H9 (cell line): ENCODE results near the gene GPBP1L1. TPM values are rescaled to one million over a fixed set of nuclear protein-coding genes. Genes with fewer than 3 reads are reported as not detected.

Experiments used
- DNase-seq: peaks from one replicate; pipeline ENCODE4 v3.0.0-alpha.2; 2017
- H2AFZ ChIP-seq: one replicate; pipeline ENCODE4 v1.6.1; 2013; ENCODE audit warnings: mild to moderate bottlenecking, low read length, control low read depth, moderate library complexity
- H2AK5ac ChIP-seq: 2 replicates; pipeline ENCODE4 v1.6.1; 2013; ENCODE audit warnings: low read length, control low read depth, mixed read lengths; ENCODE audit not compliant: insufficient read length
- H2BK120ac ChIP-seq: one replicate; pipeline ENCODE4 v1.6.1; 2013; ENCODE audit warnings: low read depth, mild to moderate bottlenecking, low read length, control low read depth, inconsistent platforms; ENCODE audit not compliant: poor library complexity, severe bottlenecking
- H2BK12ac ChIP-seq: 2 replicates; pipeline ENCODE4 v1.6.1; 2013; ENCODE audit warnings: low read length, control low read depth, mixed read lengths, low read depth; ENCODE audit not compliant: insufficient read length
- H2BK15ac ChIP-seq: 2 replicates; pipeline ENCODE4 v1.6.1; 2013; ENCODE audit warnings: low read depth, low read length, control low read depth
- H2BK20ac ChIP-seq: one replicate; pipeline ENCODE4 v1.6.1; 2013; ENCODE audit warnings: low read depth, mild to moderate bottlenecking, low read length, control low read depth, inconsistent platforms; ENCODE audit not compliant: poor library complexity, severe bottlenecking
- H2BK5ac ChIP-seq: 2 replicates; pipeline ENCODE4 v1.6.1; 2013; ENCODE audit warnings: low read length, control low read depth, mixed read lengths; ENCODE audit not compliant: insufficient read length
- H3K14ac ChIP-seq: 2 replicates; pipeline ENCODE4 v1.6.1; 2013; ENCODE audit warnings: low read length, control low read depth; ENCODE audit not compliant: insufficient read depth
- H3K18ac ChIP-seq: 2 replicates; pipeline ENCODE4 v1.6.1; 2013; ENCODE audit warnings: low read depth, mild to moderate bottlenecking, mixed read lengths, low read length, control low read depth; ENCODE audit not compliant: insufficient read length
- H3K23ac ChIP-seq: 2 replicates; pipeline ENCODE4 v1.6.1; 2013; ENCODE audit warnings: low read length, control low read depth, mixed read lengths, low read depth; ENCODE audit not compliant: insufficient read length
- H3K23me2 ChIP-seq: 2 replicates; pipeline ENCODE4 v1.6.1; 2013; ENCODE audit warnings: low read depth, mild to moderate bottlenecking, mixed read lengths, low read length, control low read depth; ENCODE audit not compliant: insufficient read length, poor library complexity, severe bottlenecking
- H3K27ac ChIP-seq: 2 replicates; pipeline ENCODE4 v1.5.1; 2013; ENCODE audit warnings: low read length, control low read depth, mixed read lengths, low read depth; ENCODE audit not compliant: insufficient read length
- H3K27me3 ChIP-seq: 2 replicates; pipeline ENCODE4 v1.6.1; 2013; ENCODE audit warnings: low read length, control low read depth, inconsistent platforms; ENCODE audit not compliant: insufficient read depth
- H3K4ac ChIP-seq: 2 replicates; pipeline ENCODE4 v1.6.1; 2013; ENCODE audit warnings: low read depth, mild to moderate bottlenecking, control low read depth, inconsistent platforms, low read length, moderate library complexity
- H3K4me1 ChIP-seq: 2 replicates; pipeline ENCODE4 v1.6.1; 2013; ENCODE audit warnings: low read length, control low read depth, inconsistent platforms; ENCODE audit not compliant: insufficient read depth
- H3K4me2 ChIP-seq: 2 replicates; pipeline ENCODE4 v1.6.1; 2013; ENCODE audit warnings: low read length, control low read depth, mixed read lengths; ENCODE audit not compliant: insufficient read length, insufficient read depth
- H3K56ac ChIP-seq: 2 replicates; pipeline ENCODE4 v1.6.1; 2013; ENCODE audit warnings: low read depth, mild to moderate bottlenecking, mixed read lengths, low read length, control low read depth; ENCODE audit not compliant: insufficient read length
- H3K79me1 ChIP-seq: 2 replicates; pipeline ENCODE4 v1.6.1; 2013; ENCODE audit warnings: low read depth, mild to moderate bottlenecking, moderate library complexity, low read length, control low read depth, inconsistent platforms; ENCODE audit not compliant: insufficient read depth, poor library complexity, severe bottlenecking
- H3K79me2 ChIP-seq: 2 replicates; pipeline ENCODE4 v1.6.1; 2013; ENCODE audit warnings: low read length, control low read depth, inconsistent platforms; ENCODE audit not compliant: insufficient read depth
- H3K9ac ChIP-seq: 2 replicates; pipeline ENCODE4 v1.6.1; 2013; ENCODE audit warnings: low read length, control low read depth, mixed read lengths; ENCODE audit not compliant: insufficient read length; ENCODE audit errors: extremely low read depth
- H3K9me3 ChIP-seq: one replicate; pipeline ENCODE4 v1.6.1; 2013; ENCODE audit warnings: low read depth, low read length, inconsistent platforms; ENCODE audit not compliant: control insufficient read depth
- H3T11ph ChIP-seq: one replicate; pipeline ENCODE4 v1.6.1; 2013; ENCODE audit warnings: mild to moderate bottlenecking, low read length, control low read depth, inconsistent platforms
- H4K20me1 ChIP-seq: one replicate; pipeline ENCODE4 v1.6.1; 2013; ENCODE audit not compliant: control insufficient read depth, insufficient read length, insufficient read depth
- H4K5ac ChIP-seq: 2 replicates; pipeline ENCODE4 v1.6.1; 2013; ENCODE audit warnings: low read depth, mild to moderate bottlenecking, mixed read lengths, low read length, control low read depth; ENCODE audit not compliant: insufficient read length
- H4K8ac ChIP-seq: replicated peaks from 2 replicates; pipeline ENCODE4 v1.6.1; 2013; ENCODE audit warnings: low read length, control low read depth, mixed read lengths, low read depth; ENCODE audit not compliant: insufficient read length
- H4K91ac ChIP-seq: 2 replicates; pipeline ENCODE4 v1.6.1; 2013; ENCODE audit warnings: low read depth, mild to moderate bottlenecking, moderate library complexity, mixed read lengths, low read length, control low read depth; ENCODE audit not compliant: insufficient read length
- H3K27ac Mint-ChIP-seq, 3 experiments: 2 replicates in 2 of 3; 3 replicates in 1 of 3; pipeline ENCODE4 v1.8.0; 2020 to 2021; ENCODE audit warnings: mixed read lengths in 3 of 3, mild to moderate bottlenecking in 1 of 3, moderate library complexity in 1 of 3
- H3K27me3 Mint-ChIP-seq: 2 replicates; pipeline ENCODE4 v1.8.0; 2021; ENCODE audit warnings: low read depth, mild to moderate bottlenecking, moderate library complexity, mixed read lengths
- H3K36me3 Mint-ChIP-seq, 3 experiments: 2 replicates in 2 of 3; 3 replicates in 1 of 3; pipeline ENCODE4 v1.8.0; 2020 to 2021; ENCODE audit warnings: low read depth in 3 of 3, mixed read lengths in 3 of 3; ENCODE audit not compliant: insufficient read depth in 1 of 3
- H3K4me1 Mint-ChIP-seq, 2 experiments: 2 replicates each; pipeline ENCODE4 v1.8.0; 2020; ENCODE audit warnings: mixed read lengths in 2 of 2
- H3K4me3 Mint-ChIP-seq, 2 experiments: 2 replicates in 1 of 2; 3 replicates in 1 of 2; pipeline ENCODE4 v1.8.0; 2020 to 2021; ENCODE audit warnings: mild to moderate bottlenecking in 2 of 2, mixed read lengths in 2 of 2, moderate library complexity in 1 of 2
- H3K9me3 Mint-ChIP-seq, 2 experiments: 2 replicates in 1 of 2; 3 replicates in 1 of 2; pipeline ENCODE4 v1.8.0; 2020; ENCODE audit warnings: mild to moderate bottlenecking in 2 of 2, mixed read lengths in 2 of 2, moderate library complexity in 1 of 2
- CTCF ChIP-seq: fragments of 200-600 bp; sonication (generic); conservative IDR thresholded peaks from 3 replicates; pipeline ENCODE4 v1.8.0; 2021; ENCODE audit warnings: antibody characterized with exemption, mild to moderate bottlenecking
- WGBS: extraction: QIAGEN DNeasy Blood & Tissue Kit; methylation state at CpG from one replicate; pipeline ENCODE4 v1.1.7; 2013; ENCODE audit warnings: missing lambda C conversion rate, low lambda C conversion rate, mixed read lengths; ENCODE audit not compliant: insufficient read length; ENCODE audit errors: extremely low coverage; 5-methylcytosine and 5-hydroxymethylcytosine counted together
- total RNA-seq: library from RNA; stranded (reverse); gene quantifications from 2 replicates; pipeline ENCODE4 v1.2.1, GENCODE V29; 2021

The GPBP1L1 gene
- total RNA-seq, 1 experiment from 2014 or later: 115 TPM

- no peak within 1 kb of the TSS for H3K14ac ChIP-seq
- H2BK15ac ChIP-seq: no peak within 1 kb of the TSS
- H3K23me2 ChIP-seq: no peaks in the 10 kb centered on the region
- no peaks in the 10 kb centered on the region for H3K79me1 ChIP-seq
- no peak within 1 kb of the TSS for H3K56ac ChIP-seq
- H3K4ac ChIP-seq: no peak within 1 kb of the TSS
- H3K27me3 ChIP-seq: no peaks in the 10 kb centered on the region
- no peak within 1 kb of the TSS for H4K5ac ChIP-seq
- H3K4me1 ChIP-seq: no peaks in the 10 kb centered on the region
- H4K91ac ChIP-seq: no peak within 1 kb of the TSS
- no peak within 1 kb of the TSS for H2AFZ ChIP-seq
- no peak within 1 kb of the TSS for H2BK20ac ChIP-seq
- H2BK120ac ChIP-seq: no peak within 1 kb of the TSS
- no peak for TF ChIP-seq CTCF
- Mint-ChIP-seq H3K9me3 (no peaks in the 10 kb centered on the region), H3K36me3 (peaks cover 15 to 46% (median 32%) of the 10 kb centered on the region in 3 experiments; a peak in 6 of 7 replicates), H3K4me1 (peaks cover 0 to 4% of the 10 kb centered on the region in 2 experiments; a peak in 1 of 4 replicates), H3K4me3 (no peak within 1 kb of the TSS; a peak in 1 of 5 replicates), H3K27ac (peak within 1 kb of the TSS; percentile 25 to 92 (median 85); a peak in 6 of 7 replicates), H3K27me3 (no peaks in the 10 kb centered on the region)
- H2BK5ac ChIP-seq: no peak within 1 kb of the TSS
- no CpG with 5 or more reads among the region's 4 CpGs for WGBS
- H3K23ac ChIP-seq: no peak within 1 kb of the TSS
- H3K9me3 ChIP-seq: no peaks in the 10 kb centered on the region
- no peak within 1 kb of the TSS for H3K4me2 ChIP-seq
- no peak within 1 kb of the TSS for H3K9ac ChIP-seq
- no peaks in the 10 kb centered on the region for H4K20me1 ChIP-seq
- DNase-seq: no peak
- no peak within 1 kb of the TSS for H2AK5ac ChIP-seq
- no peak within 1 kb of the TSS for H2BK12ac ChIP-seq
- H3K79me2 ChIP-seq: no peaks in the 10 kb centered on the region
- H4K8ac ChIP-seq: no peak within 1 kb of the TSS
- H3T11ph ChIP-seq: no peak within 1 kb of the TSS
- no peak within 1 kb of the TSS for H3K18ac ChIP-seq
- no peak within 1 kb of the TSS for H3K27ac ChIP-seq
Observed at GRCh38 chr1:45623972-45624371, 62.4 kb downstream of the GPBP1L1 start, which contains the start of gene CCDC17. CCDC17 (minus strand) TSS chr1:45624054; CDS start chr1:45623909, 145 bp downstream.
